ENCODE data around the gene DCTN2.

The DCTN2 gene

DNA sequence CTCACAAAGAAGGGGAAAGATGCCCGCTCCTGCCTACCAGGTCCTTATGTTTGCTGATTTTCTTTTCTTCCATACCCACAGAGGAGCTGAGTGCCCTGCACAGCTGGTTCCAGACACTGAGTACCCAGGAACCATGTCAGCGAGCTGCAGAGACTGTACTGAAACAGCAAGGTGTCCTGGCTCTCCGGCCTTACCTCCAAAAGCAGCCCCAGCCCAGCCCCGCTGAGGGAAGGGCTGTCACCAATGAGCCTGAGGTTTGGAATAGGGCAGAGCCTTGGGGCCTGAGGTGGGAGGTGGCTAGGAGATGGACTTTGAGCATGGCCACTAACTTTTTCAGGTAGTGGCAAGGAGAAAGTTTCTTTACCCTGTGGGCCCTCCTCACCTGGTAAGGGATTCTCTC lies 56.9 kb downstream of the DCTN2 start:
- Histone ChIP-seq H3K36me3 (ENCODE audit: control insufficient read depth, insufficient read depth, low read length, severe bottlenecking) (peaks cover 44% of the 10 kb centered on the region), H3K9ac (ENCODE audit: low read length) (no peak overlapping the region), H3K4me3 (ENCODE audit: low read length) (no peak overlapping the region), H3K4me1 (ENCODE audit: control insufficient read depth, insufficient read depth, low read length) (peaks cover 9% of the 10 kb centered on the region), H3K9me3 (ENCODE audit: control insufficient read depth, low read length) (no peaks in the 10 kb centered on the region), H3K27me3 (replicated peaks; ENCODE audit: control insufficient read depth, insufficient read depth, low read length) (no peaks in the 10 kb centered on the region)
- no peak for DNase-seq (ENCODE audit: low read depth)

DNA sequence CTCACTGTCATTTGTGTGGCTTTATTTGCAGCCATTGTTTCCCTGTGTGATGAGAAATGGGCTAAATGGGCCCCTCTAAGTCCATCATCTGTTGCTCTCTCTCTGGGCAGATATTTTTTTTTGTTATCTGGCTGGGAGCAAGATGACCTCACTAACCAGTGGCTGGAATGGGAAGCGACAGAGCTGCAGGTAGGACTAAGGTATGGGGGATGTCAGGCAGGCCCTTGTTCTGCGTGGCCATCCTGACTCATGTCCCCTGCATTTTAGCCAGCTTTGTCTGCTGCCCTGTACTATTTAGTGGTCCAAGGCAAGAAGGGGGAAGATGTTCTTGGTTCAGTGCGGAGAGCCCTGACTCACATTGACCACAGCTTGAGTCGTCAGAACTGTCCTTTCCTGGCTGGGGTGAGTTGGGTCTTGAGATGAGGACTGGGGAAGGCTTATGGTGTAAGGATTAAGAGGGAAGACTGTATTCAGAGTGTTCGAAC lies 57.8 kb downstream of the DCTN2 start:
- peaks cover 43% of the 10 kb centered on the region for H3K36me3 ChIP-seq (ENCODE audit: control insufficient read depth, insufficient read depth, low read length, severe bottlenecking)
- H3K4me3 ChIP-seq (ENCODE audit: low read length), result peak overlapping the region; percentile 90
- DNase-seq (ENCODE audit: low read depth), result no peak
- no peaks in the 10 kb centered on the region for H3K9me3 ChIP-seq (ENCODE audit: control insufficient read depth, low read length)
- peak overlapping the region; percentile 91 for H3K9ac ChIP-seq (ENCODE audit: low read length)
- peaks cover 9% of the 10 kb centered on the region for H3K4me1 ChIP-seq (ENCODE audit: control insufficient read depth, insufficient read depth, low read length)
- H3K27me3 ChIP-seq (replicated peaks; ENCODE audit: control insufficient read depth, insufficient read depth, low read length), result no peaks in the 10 kb centered on the region

GRCh38 chr12:57488402-57489156 lies 58.4 kb downstream of the DCTN2 start:
- Histone ChIP-seq H3K9me3 (ENCODE audit: control insufficient read depth, low read length) (no peaks in the 10 kb centered on the region), H3K9ac (ENCODE audit: low read length) (peak overlapping the region; percentile 91), H3K4me3 (ENCODE audit: low read length) (peak overlapping the region; percentile 90), H3K4me1 (ENCODE audit: control insufficient read depth, insufficient read depth, low read length) (peaks cover 9% of the 10 kb centered on the region), H3K27me3 (replicated peaks; ENCODE audit: control insufficient read depth, insufficient read depth, low read length) (no peaks in the 10 kb centered on the region), H3K36me3 (ENCODE audit: control insufficient read depth, insufficient read depth, low read length, severe bottlenecking) (peaks cover 40% of the 10 kb centered on the region)
- peak; percentile 42 for DNase-seq (ENCODE audit: low read depth)

- Histone ChIP-seq H3K9me3 (ENCODE audit: control insufficient read depth, low read length) (no peaks in the 10 kb centered on the region), H3K4me1 (ENCODE audit: control insufficient read depth, insufficient read depth, low read length) (peaks cover 9% of the 10 kb centered on the region), H3K4me3 (ENCODE audit: low read length) (peak within 1 kb of the TSS; percentile 90), H3K27me3 (replicated peaks; ENCODE audit: control insufficient read depth, insufficient read depth, low read length) (no peaks in the 10 kb centered on the region), H3K36me3 (ENCODE audit: control insufficient read depth, insufficient read depth, low read length, severe bottlenecking) (peaks cover 37% of the 10 kb centered on the region), H3K9ac (ENCODE audit: low read length) (peak within 1 kb of the TSS; percentile 91)
- peak; percentile 99 for DNase-seq (ENCODE audit: low read depth)
These were observed 59.2 kb downstream of the DCTN2 start, which contains the start of gene MARS1 for GRCh38 chr12:57487597-57488401. Gene MARS1 (plus strand): TSS chr12:57488068. CDS start chr12:57488091, 23 bp downstream.

DNA sequence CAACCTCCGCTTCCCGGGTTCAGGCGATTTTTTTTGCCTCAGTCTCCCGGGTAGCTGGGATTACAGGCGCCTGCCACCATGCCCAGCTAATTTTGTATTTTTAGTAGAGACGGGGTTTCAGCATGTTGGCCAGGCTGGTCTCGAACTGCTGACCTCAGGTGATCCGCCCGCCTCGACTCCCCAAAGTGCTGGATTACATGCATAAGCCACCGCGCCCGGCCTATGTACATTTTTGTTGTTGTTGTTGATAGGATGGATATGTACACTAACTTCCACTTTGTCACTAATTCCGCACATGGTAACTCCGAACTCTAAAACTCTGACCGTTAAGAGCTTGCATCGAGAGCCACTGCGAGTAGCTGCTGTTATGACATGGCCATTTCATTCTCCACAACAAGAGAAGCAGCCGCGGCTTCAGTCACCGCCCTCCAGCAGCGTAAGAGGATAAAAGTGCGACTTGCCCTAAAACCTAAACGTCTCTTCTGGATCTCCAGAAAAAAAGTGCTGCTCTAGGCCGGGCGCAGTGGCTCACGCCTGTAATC lies 59.9 kb downstream of the DCTN2 start:
- H3K36me3 ChIP-seq (ENCODE audit: control insufficient read depth, insufficient read depth, low read length, severe bottlenecking), result peaks cover 31% of the 10 kb centered on the region
- H3K9me3 ChIP-seq (ENCODE audit: control insufficient read depth, low read length), result no peaks in the 10 kb centered on the region
- peak overlapping the region; percentile 90 for H3K4me3 ChIP-seq (ENCODE audit: low read length)
- peak overlapping the region; percentile 91 for H3K9ac ChIP-seq (ENCODE audit: low read length)
- DNase-seq (ENCODE audit: low read depth), result no peak
- H3K4me1 ChIP-seq (ENCODE audit: control insufficient read depth, insufficient read depth, low read length), result peaks cover 9% of the 10 kb centered on the region
- no peaks in the 10 kb centered on the region for H3K27me3 ChIP-seq (replicated peaks; ENCODE audit: control insufficient read depth, insufficient read depth, low read length)

DNA sequence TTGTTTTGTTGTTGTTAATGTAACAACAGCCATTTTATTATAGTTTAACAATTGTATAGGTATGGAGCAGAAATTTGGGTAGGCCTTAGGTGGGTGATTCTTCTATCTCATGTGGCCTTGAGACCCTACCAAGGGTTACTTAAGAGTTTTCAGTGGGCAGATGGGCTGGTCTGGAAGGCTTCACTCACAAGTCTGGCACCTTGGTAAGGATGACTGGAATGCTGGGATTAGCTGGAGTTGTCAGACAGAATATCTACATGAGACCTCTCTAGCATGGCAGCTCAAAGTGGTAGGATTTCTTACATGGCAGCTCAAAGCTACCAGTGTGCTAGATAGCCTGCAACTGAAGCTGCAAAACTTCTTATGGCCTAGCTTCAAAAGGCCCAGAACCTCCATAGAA lies 61.3 kb downstream of the DCTN2 start:
- H3K4me1 ChIP-seq (ENCODE audit: control insufficient read depth, insufficient read depth, low read length), result peaks cover 9% of the 10 kb centered on the region
- H3K9me3 ChIP-seq (ENCODE audit: control insufficient read depth, low read length), result no peaks in the 10 kb centered on the region
- peaks cover 17% of the 10 kb centered on the region for H3K36me3 ChIP-seq (ENCODE audit: control insufficient read depth, insufficient read depth, low read length, severe bottlenecking)
- no peak overlapping the region for H3K4me3 ChIP-seq (ENCODE audit: low read length)
- H3K9ac ChIP-seq (ENCODE audit: low read length), result no peak overlapping the region
- H3K27me3 ChIP-seq (replicated peaks; ENCODE audit: control insufficient read depth, insufficient read depth, low read length), result peaks cover 9% of the 10 kb centered on the region
- DNase-seq (ENCODE audit: low read depth), result no peak

DNA sequence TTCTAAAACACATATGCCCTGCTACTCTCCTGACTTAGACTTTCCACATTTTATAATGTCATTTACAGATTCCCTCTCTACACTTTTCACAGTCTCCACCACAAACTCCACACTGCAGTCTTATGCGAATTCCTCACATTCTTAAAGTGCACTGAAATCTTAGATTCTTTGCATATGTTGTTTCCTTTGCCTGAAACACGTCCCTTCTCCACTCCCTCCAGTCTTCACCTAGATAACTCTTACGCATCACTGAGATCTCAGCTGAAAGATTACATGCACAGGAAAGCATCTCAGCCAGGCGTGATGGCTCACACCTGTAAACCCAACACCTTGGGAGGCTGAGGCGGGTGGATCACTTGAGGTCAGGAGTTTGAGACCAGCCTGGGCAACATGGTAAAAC lies 63.5 kb downstream of the DCTN2 start:
- Histone ChIP-seq H3K4me1 (ENCODE audit: control insufficient read depth, insufficient read depth, low read length) (no peaks in the 10 kb centered on the region), H3K9me3 (ENCODE audit: control insufficient read depth, low read length) (no peaks in the 10 kb centered on the region), H3K27me3 (replicated peaks; ENCODE audit: control insufficient read depth, insufficient read depth, low read length) (peaks cover 30% of the 10 kb centered on the region), H3K36me3 (ENCODE audit: control insufficient read depth, insufficient read depth, low read length, severe bottlenecking) (no peaks in the 10 kb centered on the region), H3K9ac (ENCODE audit: low read length) (no peak overlapping the region), H3K4me3 (ENCODE audit: low read length) (no peak overlapping the region)
- peak; percentile 58 for DNase-seq (ENCODE audit: low read depth)

GRCh38 chr12:57481671-57482070 lies 65.3 kb downstream of the DCTN2 start:
- Histone ChIP-seq H3K9me3 (ENCODE audit: control insufficient read depth, low read length) (no peaks in the 10 kb centered on the region), H3K36me3 (ENCODE audit: control insufficient read depth, insufficient read depth, low read length, severe bottlenecking) (no peaks in the 10 kb centered on the region), H3K9ac (ENCODE audit: low read length) (no peak overlapping the region), H3K27me3 (replicated peaks; ENCODE audit: control insufficient read depth, insufficient read depth, low read length) (peaks cover 43% of the 10 kb centered on the region), H3K4me3 (ENCODE audit: low read length) (no peak overlapping the region), H3K4me1 (ENCODE audit: control insufficient read depth, insufficient read depth, low read length) (no peaks in the 10 kb centered on the region)
- DNase-seq (ENCODE audit: low read depth), result no peak

All from adipocyte (in vitro differentiated cells).